Measurements from ENCODE around the gene RARA. TPM values are rescaled to one million over a fixed set of nuclear protein-coding genes. Genes with fewer than 3 reads are reported as not detected.
"Not testable (repeated sequence)": the region's sequence is repeated elsewhere in the genome, so short reads cannot be mapped to it uniquely, and the experiment has no call there.

The RARA gene
- total RNA-seq, 1 donor from 2014 or later, result 18.6 TPM

- DNase-seq, result no peak
These were observed 13.2 kb upstream of the RARA start for GRCh38 chr17:40295488-40296436.

GRCh38 chr17:40297511-40297910, 11.5 kb upstream of the RARA start:
- DNase-seq (no peak), ATAC-seq (no peak)
- intact Hi-C loops (cut with micrococcal nuclease), result no loop called here

More at GRCh38 chr17:40295488-40296436, 13.2 kb upstream of the RARA start:
- intact Hi-C loops (cut with micrococcal nuclease), result no loop called here
- ATAC-seq, result no peak

- DNase-seq (no peak), ATAC-seq (no peak)
- intact Hi-C loops (cut with micrococcal nuclease), result no loop called here
These were observed 10.3 kb upstream of the RARA start for GRCh38 chr17:40298726-40299125.

- DNase-seq; ATAC-seq; intact Hi-C loops (cut with micrococcal nuclease): not testable (repeated sequence)
These were observed 9.7 kb upstream of the RARA start for GRCh38 chr17:40299159-40299757.

GRCh38 chr17:40301315-40301714, 7.7 kb upstream of the RARA start:
- intact Hi-C loops (cut with micrococcal nuclease), result loop anchor here (5.0 kb wide), 2 partner anchors 51 to 116 kb away; partner anchors contain the start of gene TOP2A
- DNase-seq, result peak; percentile 46
- no peak for ATAC-seq

GRCh38 chr17:40303009-40303657, 5.8 kb upstream of the RARA start:
- DNase-seq, result no peak
- intact Hi-C loops (cut with micrococcal nuclease), result loop anchor here (5.0 kb wide), 2 partner anchors 49 to 114 kb away; partner anchors contain the start of gene TOP2A

GRCh38 chr17:40303708-40304551, 5.0 kb upstream of the RARA start:
- peak; percentile 50 for ATAC-seq
- no peak for DNase-seq
- intact Hi-C loops (cut with micrococcal nuclease), result loop anchor here (5.0 kb wide), 2 partner anchors 48 to 113 kb away; partner anchors contain the start of gene TOP2A

More at GRCh38 chr17:40303009-40303657, 5.8 kb upstream of the RARA start:
- ATAC-seq, result peak; percentile 70

GRCh38 chr17:40304552-40304863, 4.5 kb upstream of the RARA start:
- intact Hi-C loops (cut with micrococcal nuclease), result loop anchor here (5.0 kb wide), 2 partner anchors 48 to 113 kb away; partner anchors contain the start of gene TOP2A

GRCh38 chr17:40304866-40305265, 4.1 kb upstream of the RARA start:
- ATAC-seq, DNase-seq: not testable (repeated sequence)
- intact Hi-C loops (cut with micrococcal nuclease), result loop anchor here (5.0 kb wide), 2 partner anchors 47 to 112 kb away; partner anchors contain the start of gene TOP2A

More at GRCh38 chr17:40304552-40304863, 4.5 kb upstream of the RARA start:
- not testable (repeated sequence) for ATAC-seq, DNase-seq

GRCh38 chr17:40306395-40306794, 2.6 kb upstream of the RARA start:
- ATAC-seq (no peak), DNase-seq (no peak)
- intact Hi-C loops (cut with micrococcal nuclease), result no loop called here

- intact Hi-C loops (cut with micrococcal nuclease), result no loop called here
- ATAC-seq (no peak), DNase-seq (peak; percentile 26)
These were observed 1.8 kb upstream of the RARA start for GRCh38 chr17:40307001-40307730.

- ATAC-seq, result no peak
- intact Hi-C loops (cut with micrococcal nuclease), result no loop called here
- DNase-seq, result no peak
These were observed 1.2 kb upstream of the RARA start for GRCh38 chr17:40307740-40308239.

GRCh38 chr17:40309949-40310510, 1.1 kb downstream of the RARA start:
- DNase-seq, result peak; percentile 36
- intact Hi-C loops (cut with micrococcal nuclease), result no loop called here
- no peak for ATAC-seq

- ATAC-seq (peak; percentile 76), DNase-seq (peak; percentile 79)
- intact Hi-C loops (cut with micrococcal nuclease), result no loop called here
These were observed 2.0 kb downstream of the RARA start for GRCh38 chr17:40310882-40311391.

- ATAC-seq, result peak; percentile 17
- intact Hi-C loops (cut with micrococcal nuclease), result no loop called here
These were observed 2.6 kb downstream of the RARA start for GRCh38 chr17:40311575-40311974.

GRCh38 chr17:40312131-40312731, 3.3 kb downstream of the RARA start:
- ATAC-seq (peak; percentile 59), DNase-seq (peak; percentile 82)
- intact Hi-C loops (cut with micrococcal nuclease), result no loop called here

More at GRCh38 chr17:40311575-40311974, 2.6 kb downstream of the RARA start:
- peak; percentile 80 for DNase-seq

Measured in left ventricle myocardium superior (tissue), 1 donor.